Astrocyte of the cerebellum (primary cell): ENCODE results near the gene COL23A1.

Experiments
- DNase-seq: peaks from one replicate; pipeline ENCODE4 v3.0.0-alpha.2; 2011; ENCODE audit warnings: low read depth
- H3K4me3 ChIP-seq: 2 replicates; pipeline ENCODE4 v1.5.1; 2011; ENCODE audit warnings: mild to moderate bottlenecking, low read depth, low read length, moderate library complexity
- CTCF ChIP-seq: IDR thresholded peaks from 2 replicates; pipeline ENCODE4 v1.5.1; 2012; ENCODE audit warnings: low read length, low read depth, moderate library complexity, mild to moderate bottlenecking; ENCODE audit errors: missing control alignments
- in situ Hi-C: cut with HindIII; loops from 2 replicates; pipeline ENCODE4 v1.10.0; 2017; ENCODE audit warnings: low sequenced_read_pairs

Gene COL23A1

GRCh38 chr5:178583279-178583678 lies 6.9 kb downstream of the COL23A1 start:
- in situ Hi-C loops: loop anchor here (25.0 kb wide), 1 partner anchor 296 kb away; no protein-coding TSS in a partner anchor
- no peak for TF ChIP-seq CTCF
- no peak overlapping the region for H3K4me3 ChIP-seq
- no peak for DNase-seq

GRCh38 chr5:178582291-178582690 lies 7.9 kb downstream of the COL23A1 start:
- no peak overlapping the region for H3K4me3 ChIP-seq
- no peak for TF ChIP-seq CTCF
- in situ Hi-C loops: loop anchor here (25.0 kb wide), 1 partner anchor 295 kb away; no protein-coding TSS in a partner anchor

GRCh38 chr5:178581621-178582020 lies 8.6 kb downstream of the COL23A1 start:
- DNase-seq: no peak
- H3K4me3 ChIP-seq: no peak overlapping the region
- no peak for TF ChIP-seq CTCF
- in situ Hi-C loops: loop anchor here (25.0 kb wide), 1 partner anchor 294 kb away; no protein-coding TSS in a partner anchor

More at GRCh38 chr5:178582291-178582690, 7.9 kb downstream of the COL23A1 start:
- DNase-seq: no peak

- H3K4me3 ChIP-seq: no peak overlapping the region
- in situ Hi-C loops: loop anchor here (25.0 kb wide), 1 partner anchor 293 kb away; no protein-coding TSS in a partner anchor
- no peak for TF ChIP-seq CTCF
- no peak for DNase-seq
Measured at GRCh38 chr5:178580271-178580955, 9.8 kb downstream of the COL23A1 start.

GRCh38 chr5:178577944-178578343 lies 12.2 kb downstream of the COL23A1 start:
- TF ChIP-seq CTCF: no peak
- DNase-seq: no peak
- in situ Hi-C loops: loop anchor here (25.0 kb wide), 1 partner anchor 291 kb away; no protein-coding TSS in a partner anchor
- H3K4me3 ChIP-seq: no peak overlapping the region

- TF ChIP-seq CTCF: no peak
- H3K4me3 ChIP-seq: no peak overlapping the region
- in situ Hi-C loops: loop anchor here (25.0 kb wide), 1 partner anchor 290 kb away; no protein-coding TSS in a partner anchor
- no peak for DNase-seq
Measured at GRCh38 chr5:178577376-178577839, 12.8 kb downstream of the COL23A1 start.
